ENCODE results near the gene PIANP.

GRCh38 chr12:6676962-6677361, 23.7 kb downstream of the PIANP start:
- TF ChIP-seq POLR2AphosphoS5 (IDR thresholded peaks at IDR 0.05; ENCODE audit: low read depth, low read length): no peak
- TF ChIP-seq CTCF (IDR thresholded peaks at IDR 0.05): no peak
- TF ChIP-seq REST (IDR thresholded peaks at IDR 0.05; ENCODE audit: insufficient read depth in 1 of 2, low read depth in 2 of 2, low read length in 1 of 2): no peak

Measured in Panc1 (cell line).